D721Med (cell line): ENCODE results near the gene FDCSP.
"Not testable (repeated sequence)": the region's sequence is repeated elsewhere in the genome, so short reads cannot be mapped to it uniquely, and the experiment has no call there.

Experiments used
- DNase-seq: peaks from one replicate; pipeline ENCODE4 v3.0.0; 2011; ENCODE audit warnings: low spot score; ENCODE audit not compliant: insufficient read length
- FAIRE-seq: peaks from 2 replicates; lab custom pipeline; 2011; peaks lifted over from hg19 to GRCh38; lab: Jason Lieb, UNC
- CTCF ChIP-seq: IDR thresholded peaks from 2 replicates; pipeline ENCODE4 v1.5.1; 2012; ENCODE audit warnings: mild to moderate bottlenecking, control low read depth; ENCODE audit not compliant: insufficient read depth; ENCODE audit errors: missing control alignments

Gene FDCSP

GRCh38 chr4:70239884-70240591 lies 14.1 kb downstream of the FDCSP start:
- FAIRE-seq (no peak), DNase-seq (no peak)
- no peak for TF ChIP-seq CTCF

DNA sequence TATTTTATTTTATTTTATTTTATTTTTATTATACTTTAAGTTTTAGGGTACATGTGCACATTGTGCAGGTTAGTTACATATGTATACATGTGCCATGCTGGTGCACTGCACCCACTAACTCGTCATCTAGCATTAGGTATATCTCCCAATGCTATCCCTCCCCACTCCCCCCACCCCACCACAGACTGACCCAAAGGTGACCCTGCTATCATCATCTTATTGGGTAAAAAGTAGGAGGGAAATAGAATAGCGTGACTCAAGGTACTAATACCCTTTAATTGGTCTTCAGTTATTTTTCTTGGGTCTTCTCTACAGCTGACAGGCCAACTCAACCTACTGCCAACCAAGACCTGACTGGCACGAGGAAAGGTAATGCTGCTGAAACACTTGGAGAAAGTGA lies 16.4 kb downstream of the FDCSP start, which contains the start of gene CSN3:
CSN3 (plus strand) TSS at position 301 of the 400 bp plus-strand sequence. CDS start 2,223 bp downstream, outside the sequence.
- DNase-seq, FAIRE-seq: not testable (repeated sequence)

DNA sequence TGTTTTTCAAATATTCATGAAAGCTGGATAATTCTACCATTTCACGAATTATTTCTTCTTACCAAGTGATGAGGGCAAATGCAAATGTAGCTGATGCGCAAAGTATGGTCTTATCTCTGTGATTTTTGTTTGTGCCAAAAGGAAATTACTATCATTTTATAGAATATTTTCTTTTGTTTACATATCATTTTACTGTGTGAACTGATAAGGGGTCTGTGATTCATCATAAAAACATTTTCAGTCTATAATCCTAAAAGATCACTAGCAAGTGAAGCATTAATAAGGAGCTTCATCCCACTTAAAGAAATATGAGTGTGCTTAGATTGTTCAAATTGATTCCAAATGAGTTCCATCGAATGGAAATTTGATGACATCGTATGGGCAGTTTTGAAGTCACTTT lies 17.2 kb downstream of the FDCSP start:
- DNase-seq: no peak
- no peak for FAIRE-seq
- TF ChIP-seq CTCF: no peak

- FAIRE-seq: no peak
- TF ChIP-seq CTCF: no peak
- no peak for DNase-seq
Observed at GRCh38 chr4:70251250-70251944, 25.5 kb downstream of the FDCSP start.

- no peak for TF ChIP-seq CTCF
- FAIRE-seq (no peak), DNase-seq (no peak)
Observed at GRCh38 chr4:70251945-70252277, 26.0 kb downstream of the FDCSP start.

DNA sequence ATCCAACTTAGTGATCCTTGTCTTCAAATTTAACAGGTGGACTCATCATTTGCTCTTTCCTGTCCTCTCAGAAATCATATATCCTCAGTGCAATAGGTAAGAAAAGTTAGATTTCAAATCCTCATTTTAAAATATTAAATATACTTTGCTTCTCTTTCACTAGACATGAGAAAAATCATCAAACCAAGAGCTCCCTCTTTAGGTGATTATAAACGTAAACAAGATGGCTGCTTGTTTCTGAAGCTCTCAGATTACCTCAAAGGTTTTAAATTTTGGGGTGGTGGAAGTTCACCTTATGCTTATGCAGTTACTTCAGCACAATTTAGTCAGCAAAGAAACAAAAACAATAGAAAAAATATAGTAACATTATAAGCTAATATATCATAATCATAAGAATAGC lies 43.8 kb downstream of the FDCSP start:
- DNase-seq (no peak), FAIRE-seq (no peak)
- TF ChIP-seq CTCF: peak; percentile 11

- FAIRE-seq: no peak
- DNase-seq: no peak
- TF ChIP-seq CTCF: no peak
Observed at GRCh38 chr4:70277121-70277520, 51.2 kb downstream of the FDCSP start.
